Smooth muscle cell of the brain vasculature (primary cell): ENCODE results near the gene ZEB1.
"Not testable (repeated sequence)": the region's sequence is repeated elsewhere in the genome, so short reads cannot be mapped to it uniquely, and the experiment has no call there.

Experiments used
- DNase-seq: peaks from one replicate; pipeline ENCODE4 v3.0.0-alpha.2; 2012; ENCODE audit warnings: low read depth, low spot score

Gene ZEB1

DNA sequence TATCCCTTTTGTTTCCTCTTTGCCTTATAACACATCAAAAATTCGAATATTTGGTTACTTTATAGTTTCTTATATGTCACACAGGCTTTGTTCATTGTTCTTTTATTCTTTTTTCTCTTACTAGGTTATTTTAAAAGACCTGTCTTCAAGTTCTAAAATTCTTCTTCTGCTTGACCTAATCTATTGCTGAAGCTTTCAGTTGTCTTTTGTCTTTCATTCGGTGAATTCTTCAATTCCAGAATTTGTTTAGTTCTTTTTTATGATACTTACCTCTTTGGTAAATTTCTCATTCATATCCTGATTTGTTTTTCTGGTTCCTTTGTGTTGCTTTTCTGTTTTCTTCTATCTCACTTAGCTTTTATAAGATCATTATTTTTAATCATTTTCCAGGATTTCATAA, 188.4 kb downstream of the ZEB1 start:
- no peak for DNase-seq

DNA sequence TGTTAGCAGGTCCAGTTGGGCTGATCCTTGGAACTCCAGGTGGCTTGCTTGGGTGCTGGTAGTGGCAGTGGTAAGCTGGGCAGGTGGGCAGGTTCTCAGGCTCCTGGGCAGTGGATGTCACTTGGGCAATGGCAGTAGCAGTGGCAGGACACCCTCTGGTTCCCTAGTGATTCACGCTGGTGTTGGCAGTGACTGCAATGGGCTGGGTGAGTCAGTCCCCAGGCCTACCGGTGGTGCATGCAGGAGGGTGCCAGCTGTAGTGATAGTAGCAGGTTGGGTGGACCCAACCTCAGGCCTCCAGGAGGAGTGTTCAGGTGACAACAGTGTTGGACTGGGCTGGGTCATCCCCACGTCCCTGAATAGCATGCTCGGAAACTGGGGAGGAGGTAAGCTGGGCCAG, 189.2 kb downstream of the ZEB1 start:
- DNase-seq: no peak

DNA sequence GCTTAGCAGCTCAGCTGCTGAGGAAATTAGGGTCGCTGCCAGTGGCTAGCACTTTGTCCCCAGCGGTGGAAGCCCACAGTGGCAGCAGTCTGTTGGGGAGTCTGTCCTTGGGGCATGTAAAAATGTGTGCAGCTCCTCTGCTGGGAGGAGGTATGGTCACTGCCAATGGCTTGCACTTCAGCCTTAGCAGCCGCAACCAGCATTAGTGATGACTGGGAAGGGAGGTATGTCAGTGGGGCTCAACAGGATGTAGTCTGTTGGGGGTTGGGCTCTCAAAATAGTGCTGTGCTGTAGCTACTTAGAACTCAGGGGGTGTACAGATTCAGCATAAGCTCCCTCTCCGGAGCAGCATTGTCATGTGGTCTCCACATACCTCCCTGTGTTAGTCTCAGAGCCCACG, 189.9 kb downstream of the ZEB1 start:
- DNase-seq: no peak

DNA sequence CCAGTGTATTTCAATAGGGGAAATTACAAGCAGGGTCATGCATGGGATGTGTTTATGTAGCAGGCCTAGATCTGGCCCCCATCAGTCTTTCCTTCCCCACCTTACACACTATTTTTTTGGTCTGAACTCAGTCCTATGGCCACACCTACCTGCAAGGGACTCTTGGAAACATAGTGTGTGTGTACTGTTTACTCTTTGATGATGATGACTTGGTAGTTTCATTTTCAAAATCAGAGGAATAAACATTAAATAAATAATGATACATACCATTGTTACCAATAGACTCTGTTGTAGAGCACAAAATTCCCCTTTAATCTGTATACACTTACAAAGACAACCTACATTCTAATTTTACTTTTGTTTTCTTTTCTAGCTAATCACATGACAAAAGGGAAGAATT, 191.0 kb downstream of the ZEB1 start:
- DNase-seq: no peak

- no peak for DNase-seq
These were observed 196.1 kb downstream of the ZEB1 start for GRCh38 chr10:31515116-31515515.

DNA sequence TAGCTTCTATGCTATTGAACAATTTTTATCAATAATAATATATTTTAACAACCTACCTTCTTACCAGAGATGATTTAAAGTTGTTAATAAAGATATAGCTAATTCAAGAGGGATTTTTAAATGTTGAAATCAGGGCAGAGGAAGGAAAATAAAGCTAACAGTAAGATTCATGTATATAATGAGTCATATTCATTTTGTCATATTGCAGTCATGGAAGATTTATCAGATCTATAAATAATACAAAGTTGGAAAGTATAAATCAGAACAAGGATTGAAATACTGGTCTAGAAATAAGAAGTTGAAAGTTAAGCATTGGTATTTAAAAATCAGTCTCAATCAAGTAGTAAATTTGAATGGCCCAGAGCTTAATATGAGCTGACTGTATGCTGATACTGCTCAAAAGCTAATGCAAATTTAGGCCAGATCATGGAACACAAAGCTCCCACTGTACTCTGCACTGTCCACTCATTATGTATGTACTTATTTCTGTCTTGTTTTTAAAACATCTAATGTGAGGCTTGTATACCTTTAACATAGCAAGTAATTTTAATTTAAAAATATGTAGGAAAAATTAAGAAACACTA, 196.9 kb downstream of the ZEB1 start:
- no peak for DNase-seq

DNA sequence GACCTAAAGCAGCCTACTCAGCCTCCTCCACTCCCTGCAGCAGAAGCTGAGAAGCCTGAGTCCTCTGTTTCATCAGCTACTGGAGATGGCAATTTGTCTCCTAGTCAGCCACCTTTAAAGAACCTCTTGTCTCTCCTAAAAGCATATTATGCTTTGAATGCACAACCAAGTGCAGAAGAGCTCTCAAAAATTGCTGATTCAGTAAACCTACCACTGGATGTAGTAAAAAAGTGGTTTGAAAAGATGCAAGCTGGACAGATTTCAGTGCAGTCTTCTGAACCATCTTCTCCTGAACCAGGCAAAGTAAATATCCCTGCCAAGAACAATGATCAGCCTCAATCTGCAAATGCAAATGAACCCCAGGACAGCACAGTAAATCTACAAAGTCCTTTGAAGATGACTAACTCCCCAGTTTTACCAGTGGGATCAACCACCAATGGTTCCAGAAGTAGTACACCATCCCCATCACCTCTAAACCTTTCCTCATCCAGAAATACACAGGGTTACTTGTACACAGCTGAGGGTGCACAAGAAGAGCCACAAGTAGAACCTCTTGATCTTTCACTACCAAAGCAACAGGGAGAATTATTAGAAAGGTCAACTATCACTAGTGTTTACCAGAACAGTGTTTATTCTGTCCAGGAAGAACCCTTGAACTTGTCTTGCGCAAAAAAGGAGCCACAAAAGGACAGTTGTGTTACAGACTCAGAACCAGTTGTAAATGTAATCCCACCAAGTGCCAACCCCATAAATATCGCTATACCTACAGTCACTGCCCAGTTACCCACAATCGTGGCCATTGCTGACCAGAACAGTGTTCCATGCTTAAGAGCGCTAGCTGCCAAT, 202.2 kb downstream of the ZEB1 start:
- DNase-seq: no peak

GRCh38 chr10:31522820-31523219, 203.8 kb downstream of the ZEB1 start:
- DNase-seq: no peak

DNA sequence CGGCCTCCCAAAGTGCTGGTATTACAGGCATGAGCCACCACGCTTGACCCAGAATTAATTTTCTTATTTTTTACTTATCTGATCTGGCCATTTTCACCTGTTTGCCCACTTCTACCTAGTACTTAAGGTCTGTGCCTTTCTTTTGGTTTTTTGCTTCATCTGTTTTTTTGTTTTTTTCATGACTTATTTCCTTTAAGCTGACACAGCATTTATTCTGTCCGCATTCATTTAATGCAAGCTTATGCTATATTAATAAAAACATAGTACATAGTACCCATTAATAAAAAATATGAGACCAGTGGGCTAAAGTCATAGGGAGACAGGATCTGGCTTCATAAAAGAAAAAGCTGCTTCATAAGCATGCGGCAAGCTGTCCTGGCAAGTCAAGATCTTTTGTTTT, 205.4 kb downstream of the ZEB1 start:
- DNase-seq: no peak

DNA sequence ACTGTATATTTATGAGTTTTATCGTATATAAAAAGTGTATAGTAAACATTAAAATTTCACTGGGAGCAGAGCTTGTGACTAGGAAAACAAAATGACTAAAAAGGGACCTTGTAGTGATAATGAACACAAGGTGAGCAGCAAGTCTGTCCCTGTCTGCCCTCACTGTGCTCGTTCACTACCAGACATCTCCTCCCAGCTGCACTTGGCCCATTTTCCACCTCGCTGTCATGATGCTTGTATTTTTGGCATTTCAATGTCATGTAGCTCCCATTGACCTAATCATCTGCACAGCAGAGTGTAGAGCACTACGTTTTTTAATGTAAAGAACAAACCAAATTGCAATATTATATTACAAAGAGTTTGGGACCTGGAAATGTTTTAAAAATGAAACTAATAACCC, 207.2 kb downstream of the ZEB1 start:
- DNase-seq: no peak

DNA sequence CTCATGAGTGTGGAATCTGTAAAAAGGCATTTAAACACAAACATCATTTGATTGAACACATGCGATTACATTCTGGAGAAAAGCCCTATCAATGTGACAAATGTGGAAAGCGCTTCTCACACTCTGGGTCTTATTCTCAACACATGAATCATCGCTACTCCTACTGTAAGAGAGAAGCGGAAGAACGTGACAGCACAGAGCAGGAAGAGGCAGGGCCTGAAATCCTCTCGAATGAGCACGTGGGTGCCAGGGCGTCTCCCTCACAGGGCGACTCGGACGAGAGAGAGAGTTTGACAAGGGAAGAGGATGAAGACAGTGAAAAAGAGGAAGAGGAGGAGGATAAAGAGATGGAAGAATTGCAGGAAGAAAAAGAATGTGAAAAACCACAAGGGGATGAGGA, 207.7 kb downstream of the ZEB1 start:
- DNase-seq: no peak

DNA sequence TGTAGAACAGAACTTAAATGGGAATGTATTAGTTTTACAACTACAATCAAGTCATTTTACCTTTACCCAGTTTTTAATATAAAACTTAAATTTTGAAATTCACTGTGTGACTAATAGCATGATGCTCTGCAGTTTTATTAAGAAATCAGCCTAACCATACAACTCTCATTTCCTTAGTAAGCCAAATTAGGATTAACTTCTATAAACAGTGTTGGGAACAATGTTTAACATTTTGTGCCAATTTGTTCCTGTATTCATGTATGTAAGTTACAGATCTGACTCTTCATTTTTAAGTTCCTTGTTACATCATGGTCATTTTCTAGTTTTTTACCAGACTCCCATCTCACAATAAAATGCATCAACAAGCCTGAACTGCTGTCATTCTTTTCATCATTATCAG, 209.8 kb downstream of the ZEB1 start:
- DNase-seq: no peak

DNA sequence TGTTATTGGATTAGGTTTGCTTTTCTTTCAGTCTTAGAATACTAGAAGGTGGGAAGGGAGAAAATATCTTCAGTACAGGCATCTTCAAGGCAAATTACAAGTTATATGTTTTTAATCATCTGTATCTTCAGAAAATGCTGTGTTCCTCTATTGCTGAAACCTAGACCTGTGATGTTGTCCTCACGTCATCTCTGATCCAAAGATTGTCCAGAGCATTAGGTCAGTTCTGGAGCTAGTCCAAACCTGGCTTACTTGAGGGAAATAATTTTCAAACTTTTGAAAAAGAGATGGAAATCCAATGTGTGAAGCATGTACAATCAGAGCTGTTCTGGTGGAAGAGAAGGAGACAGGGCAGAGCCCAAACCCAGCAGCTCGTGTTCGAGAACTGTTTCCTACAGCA, 217.3 kb downstream of the ZEB1 start:
- DNase-seq: no peak

DNA sequence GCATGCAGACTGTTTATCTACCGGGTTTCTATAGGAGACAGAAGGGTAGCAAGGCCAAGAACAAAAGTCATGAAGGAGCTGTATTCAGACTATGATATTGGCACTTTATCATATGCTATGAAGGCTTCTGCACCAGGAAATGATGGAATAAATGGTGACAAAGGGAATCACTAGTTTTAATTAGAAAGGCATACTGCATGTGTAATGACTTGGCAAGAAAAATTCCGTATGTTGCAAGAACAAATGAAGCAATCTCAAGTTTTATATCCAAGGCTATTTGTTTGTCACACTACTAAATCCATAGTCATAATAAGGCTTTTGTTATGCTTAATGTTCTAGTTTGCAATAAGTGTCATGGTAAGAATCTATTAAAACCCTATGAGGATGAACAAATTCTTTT, 230.9 kb downstream of the ZEB1 start:
- DNase-seq: no peak

DNA sequence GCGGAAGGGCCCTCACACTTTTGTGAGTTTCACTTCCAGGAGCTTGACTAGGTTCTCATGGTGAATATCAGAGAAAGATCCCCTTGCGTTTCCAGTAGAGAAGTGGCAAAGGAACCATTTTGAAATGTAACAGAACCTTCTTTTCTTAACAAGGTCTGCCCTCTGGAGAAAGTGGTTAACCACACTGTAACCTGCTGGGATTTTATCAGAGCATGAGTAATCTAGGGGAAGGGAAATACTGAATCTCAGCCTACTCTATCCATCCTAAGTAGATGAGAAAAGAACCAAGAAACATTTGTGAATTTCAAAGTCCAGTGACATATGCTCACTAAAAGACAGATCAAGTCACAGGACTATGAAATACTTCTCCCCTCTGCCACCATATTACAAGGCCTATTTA, 235.5 kb downstream of the ZEB1 start:
- DNase-seq: peak; percentile 31

DNA sequence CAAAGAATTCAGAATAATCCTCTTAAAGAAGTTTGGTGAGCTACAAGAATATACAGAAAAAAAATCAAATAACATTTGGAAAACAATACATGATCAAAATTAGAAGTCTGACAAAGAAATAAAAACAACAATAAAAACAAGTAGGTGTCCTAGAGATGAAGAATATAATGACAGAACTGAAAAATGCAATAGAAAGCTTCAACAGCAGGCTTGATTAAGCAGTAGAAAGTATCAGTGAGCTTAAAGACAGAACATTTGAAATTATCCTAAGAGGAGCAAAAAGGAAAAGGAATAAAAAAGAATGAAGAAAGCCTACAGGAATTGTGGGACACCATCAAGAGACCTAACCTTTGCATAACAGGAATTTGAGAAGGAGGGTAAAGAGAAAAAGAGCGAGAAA, 238.8 kb downstream of the ZEB1 start:
- no peak for DNase-seq

DNA sequence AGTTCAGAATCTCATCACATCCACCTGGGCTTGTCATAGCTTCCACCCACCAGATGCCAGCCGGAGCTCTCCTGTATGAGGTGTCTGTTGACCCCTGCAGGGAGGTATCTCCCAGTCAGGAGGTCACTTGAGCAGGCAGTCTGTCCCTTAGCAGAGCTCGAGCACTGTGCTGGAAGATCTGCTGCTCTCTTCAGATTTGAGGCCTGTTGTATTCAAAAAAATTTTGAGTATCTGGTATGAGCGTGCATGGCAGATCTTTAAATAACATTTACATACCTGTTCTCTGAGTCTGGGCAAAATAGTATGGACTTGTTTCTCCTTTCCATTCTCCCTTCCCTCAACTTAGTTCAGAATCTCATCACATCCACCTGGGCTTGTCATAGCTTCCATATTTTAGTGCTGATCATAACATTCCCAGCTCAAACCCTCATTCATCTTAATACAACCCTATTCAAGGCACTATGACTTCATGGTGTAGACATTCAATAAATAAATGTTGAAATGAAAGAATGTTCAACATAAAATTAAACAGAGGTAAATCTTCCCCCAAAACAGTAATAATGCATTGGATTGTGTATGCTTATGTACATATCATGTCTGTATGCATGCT, 249.3 kb downstream of the ZEB1 start:
- DNase-seq: not testable (repeated sequence)

- no peak for DNase-seq
These were observed 255.6 kb downstream of the ZEB1 start for GRCh38 chr10:31574577-31574976.

GRCh38 chr10:31578181-31578852, 259.3 kb downstream of the ZEB1 start:
- DNase-seq: no peak

GRCh38 chr10:31578951-31579350, 259.9 kb downstream of the ZEB1 start:
- no peak for DNase-seq
